Activated T-helper 2 cell treated with anti-CD3 and anti-CD28 coated beads, Interferon-gamma antibody, Interleukin-2, Interleukin-4, amounts not matched to agents 10 μg/mL and 5 μg/mL and 100 μg/mL, durations not matched to agents 14 hours and 24 hours and 36 hours (primary cell): ENCODE measurements around the gene ACTR1A. TPM values are rescaled to one million over a fixed set of nuclear protein-coding genes. Genes with fewer than 3 reads are reported as not detected.
"Not testable (repeated sequence)": the region's sequence is repeated elsewhere in the genome, so short reads cannot be mapped to it uniquely, and the experiment has no call there.

Experiments
- DNase-seq: peaks from one replicate; pipeline ENCODE4 v3.0.0; 2021; ENCODE audit warnings: low spot score
- H3K27ac Mint-ChIP-seq: one replicate; pipeline ENCODE4 v1.8.0; 2021; ENCODE audit warnings: mixed read lengths
- H3K27me3 Mint-ChIP-seq: one replicate; pipeline ENCODE4 v1.8.0; 2021; ENCODE audit warnings: low read depth, mixed read lengths
- H3K36me3 Mint-ChIP-seq: one replicate; pipeline ENCODE4 v1.8.0; 2021; ENCODE audit warnings: low read depth, mixed read lengths
- H3K4me1 Mint-ChIP-seq: one replicate; pipeline ENCODE4 v1.8.0; 2021; ENCODE audit warnings: low read depth, mixed read lengths
- H3K4me3 Mint-ChIP-seq: one replicate; pipeline ENCODE4 v1.8.0; 2021; ENCODE audit warnings: low read depth, mild to moderate bottlenecking, moderate library complexity, mixed read lengths
- H3K9me3 Mint-ChIP-seq: one replicate; pipeline ENCODE4 v1.8.0; 2021; ENCODE audit warnings: mixed read lengths
- intact Hi-C: fragments of 100-400 bp; cut with micrococcal nuclease; formaldehyde crosslinking; loops from one replicate; pipeline ENCODE4 v1.15.1; 2023
- total RNA-seq: library from RNA; stranded (reverse); gene quantifications from 2 replicates; pipeline ENCODE4 v1.2.3, GENCODE V29; 2022

The ACTR1A gene
- total RNA-seq, 1 donor from 2014 or later, result 69.7 TPM

DNA sequence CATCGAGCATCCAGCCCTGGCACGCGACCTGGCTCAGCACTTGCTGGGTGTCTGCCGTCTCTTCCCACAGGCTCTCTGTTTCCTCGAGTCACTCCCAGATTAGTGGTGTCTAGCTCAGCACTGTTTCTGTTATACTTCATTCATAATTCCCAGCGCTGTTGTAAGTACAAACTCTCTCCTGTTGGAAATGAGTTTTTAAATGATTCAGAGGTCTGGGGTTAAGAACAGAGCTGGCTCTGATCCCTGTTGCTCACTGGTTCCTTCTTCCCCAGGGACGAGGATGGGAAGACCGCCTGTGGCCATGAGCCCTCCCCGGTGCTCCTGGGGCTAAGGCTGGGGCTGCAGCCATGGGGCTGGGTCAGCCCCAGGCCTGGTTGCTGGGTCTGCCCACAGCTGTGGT is 33.8 kb downstream of the ACTR1A start:
- no peak for DNase-seq
- Mint-ChIP-seq H3K4me3 (no peak overlapping the region), H3K27me3 (no peaks in the 10 kb centered on the region), H3K4me1 (peaks cover 6% of the 10 kb centered on the region), H3K27ac (no peak overlapping the region), H3K36me3 (no peaks in the 10 kb centered on the region), H3K9me3 (no peaks in the 10 kb centered on the region)
- intact Hi-C loops, result no loop called here

DNA sequence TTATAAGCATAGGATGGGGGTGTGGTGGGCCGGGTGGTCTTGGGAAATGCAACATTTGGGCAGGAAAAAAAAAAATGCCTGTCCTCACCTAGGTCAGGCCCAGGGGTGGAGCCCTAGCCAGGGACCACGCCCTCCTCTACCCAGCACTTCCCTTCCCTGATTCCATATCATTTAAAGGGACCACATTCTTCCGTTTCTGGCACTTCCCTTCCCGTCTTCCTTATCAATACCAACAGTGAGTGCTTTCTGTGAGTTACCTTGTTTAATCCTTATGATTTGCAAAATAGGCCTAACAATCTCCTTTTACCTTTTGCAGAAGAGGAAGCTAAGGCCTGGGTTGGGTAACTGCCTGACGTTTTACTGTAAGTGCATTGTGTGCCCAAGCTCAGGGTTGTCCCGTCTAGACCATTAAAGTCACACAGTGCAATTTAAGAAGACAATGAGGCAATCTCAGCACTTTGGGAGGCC is 34.5 kb downstream of the ACTR1A start:
- H3K27ac Mint-ChIP-seq, result no peak overlapping the region
- H3K36me3 Mint-ChIP-seq, result no peaks in the 10 kb centered on the region
- no peak overlapping the region for H3K4me3 Mint-ChIP-seq
- peaks cover 2% of the 10 kb centered on the region for H3K4me1 Mint-ChIP-seq
- no peaks in the 10 kb centered on the region for H3K27me3 Mint-ChIP-seq
- H3K9me3 Mint-ChIP-seq, result no peaks in the 10 kb centered on the region
- intact Hi-C loops, result no loop called here
- DNase-seq, result no peak

DNA sequence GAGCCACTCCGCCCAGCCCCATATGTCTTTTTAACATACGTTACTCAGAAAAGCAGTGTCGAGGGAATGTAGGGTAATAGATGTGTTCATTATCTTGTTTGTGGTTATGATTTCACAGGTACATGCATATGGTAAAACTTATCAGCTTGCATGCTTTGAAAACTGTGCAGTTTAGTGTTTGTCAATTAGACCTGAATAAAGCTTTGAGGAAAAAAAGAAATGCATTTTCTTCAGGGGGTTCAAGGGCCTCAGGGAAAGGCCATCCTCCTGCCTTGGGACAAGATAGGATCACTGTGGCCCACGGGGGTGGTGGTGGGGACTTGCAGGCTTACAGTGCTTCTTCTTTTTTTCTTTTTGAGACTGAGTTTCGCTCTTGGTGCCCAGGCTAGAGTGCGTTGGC is 35.2 kb downstream of the ACTR1A start:
- Mint-ChIP-seq H3K27me3 (no peaks in the 10 kb centered on the region), H3K4me3 (no peak overlapping the region), H3K4me1 (peaks cover 8% of the 10 kb centered on the region), H3K9me3 (no peaks in the 10 kb centered on the region), H3K36me3 (no peaks in the 10 kb centered on the region), H3K27ac (no peak overlapping the region)
- intact Hi-C loops, result no loop called here
- no peak for DNase-seq

DNA sequence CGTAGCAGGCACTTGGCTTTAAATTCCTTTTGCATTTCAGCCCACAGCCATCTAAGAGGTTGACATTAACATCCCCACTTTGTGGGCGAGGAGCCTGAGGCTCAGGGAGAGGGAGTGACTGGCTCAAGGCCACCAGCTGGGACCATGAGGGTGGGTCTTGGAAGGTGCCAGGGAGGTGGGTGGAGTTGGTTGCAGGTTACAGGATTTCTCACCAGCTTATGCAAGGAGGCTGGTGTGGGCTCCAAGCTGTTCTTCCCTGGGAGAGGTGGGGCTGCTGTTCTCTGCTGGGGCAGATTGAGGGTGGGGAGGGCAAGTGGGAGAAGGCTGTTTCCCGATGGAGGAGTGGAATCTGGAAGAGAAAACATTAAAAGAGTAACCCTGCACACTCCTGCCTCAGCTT is 37.0 kb downstream of the ACTR1A start:
- Mint-ChIP-seq H3K4me1 (peaks cover 23% of the 10 kb centered on the region), H3K36me3 (no peaks in the 10 kb centered on the region), H3K27me3 (no peaks in the 10 kb centered on the region), H3K9me3 (no peaks in the 10 kb centered on the region), H3K27ac (no peak overlapping the region), H3K4me3 (no peak overlapping the region)
- intact Hi-C loops, result no loop called here
- DNase-seq, result no peak

- Mint-ChIP-seq H3K9me3 (no peaks in the 10 kb centered on the region), H3K4me1 (peaks cover 24% of the 10 kb centered on the region), H3K4me3 (no peak overlapping the region), H3K27ac (no peak overlapping the region), H3K27me3 (no peaks in the 10 kb centered on the region), H3K36me3 (no peaks in the 10 kb centered on the region)
- intact Hi-C loops, result loop anchor here (5.0 kb wide), 1 partner anchor 42 kb away; the partner anchor contains the start of gene FBXL15
- DNase-seq, result no peak
Observed at GRCh38 chr10:102463983-102464382, 38.5 kb downstream of the ACTR1A start.

GRCh38 chr10:102462512-102463054 is 39.9 kb downstream of the ACTR1A start:
- H3K27ac Mint-ChIP-seq, result no peak overlapping the region
- no peaks in the 10 kb centered on the region for H3K36me3 Mint-ChIP-seq
- H3K9me3 Mint-ChIP-seq, result no peaks in the 10 kb centered on the region
- DNase-seq, result no peak
- H3K27me3 Mint-ChIP-seq, result no peaks in the 10 kb centered on the region
- intact Hi-C loops, result loop anchor here (5.0 kb wide), 1 partner anchor 40 kb away; the partner anchor contains the start of gene FBXL15
- H3K4me1 Mint-ChIP-seq, result peaks cover 24% of the 10 kb centered on the region
- H3K4me3 Mint-ChIP-seq, result peak overlapping the region; percentile 57

- H3K4me1 Mint-ChIP-seq, result peaks cover 24% of the 10 kb centered on the region
- H3K27ac Mint-ChIP-seq, result peak overlapping the region; percentile 85
- peak overlapping the region; percentile 90 for H3K4me3 Mint-ChIP-seq
- intact Hi-C loops, result loop anchor here (1.0 to 5.0 kb wide), 4 partner anchors 8 to 41 kb away; partner anchors contain the start of genes ACTR1A, CUEDC2, FBXL15 and SUFU
- H3K36me3 Mint-ChIP-seq, result no peaks in the 10 kb centered on the region
- peak; percentile 88 for DNase-seq
- H3K27me3 Mint-ChIP-seq, result no peaks in the 10 kb centered on the region
- no peaks in the 10 kb centered on the region for H3K9me3 Mint-ChIP-seq
Observed at GRCh38 chr10:102461187-102462054, 41.1 kb downstream of the ACTR1A start.

DNA sequence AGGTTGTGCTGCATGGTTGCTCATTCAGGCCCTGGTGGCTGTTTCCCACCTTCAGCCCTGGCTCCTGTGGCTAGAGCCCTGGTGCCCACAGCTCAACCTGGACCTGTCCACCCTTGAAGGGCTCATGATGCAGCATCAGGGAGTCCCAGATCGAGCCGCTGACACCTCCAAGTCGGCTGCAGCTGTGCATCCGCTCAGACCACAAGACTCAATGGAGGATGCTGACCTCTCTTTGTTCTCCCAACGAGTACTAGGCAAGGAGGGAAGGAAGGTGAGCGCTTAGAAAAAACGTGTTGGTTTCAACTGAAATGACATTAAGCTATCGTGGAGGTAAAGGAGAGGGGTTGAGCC is 41.7 kb downstream of the ACTR1A start:
- Mint-ChIP-seq H3K4me3 (peak overlapping the region; percentile 90), H3K4me1 (peaks cover 24% of the 10 kb centered on the region), H3K27me3 (no peaks in the 10 kb centered on the region), H3K36me3 (peaks cover 1% of the 10 kb centered on the region), H3K9me3 (no peaks in the 10 kb centered on the region), H3K27ac (peak overlapping the region; percentile 85)
- intact Hi-C loops, result loop anchor here (1.0 to 5.0 kb wide), 4 partner anchors 8 to 42 kb away; partner anchors contain the start of genes ACTR1A, CUEDC2, FBXL15 and SUFU
- DNase-seq, result no peak

DNA sequence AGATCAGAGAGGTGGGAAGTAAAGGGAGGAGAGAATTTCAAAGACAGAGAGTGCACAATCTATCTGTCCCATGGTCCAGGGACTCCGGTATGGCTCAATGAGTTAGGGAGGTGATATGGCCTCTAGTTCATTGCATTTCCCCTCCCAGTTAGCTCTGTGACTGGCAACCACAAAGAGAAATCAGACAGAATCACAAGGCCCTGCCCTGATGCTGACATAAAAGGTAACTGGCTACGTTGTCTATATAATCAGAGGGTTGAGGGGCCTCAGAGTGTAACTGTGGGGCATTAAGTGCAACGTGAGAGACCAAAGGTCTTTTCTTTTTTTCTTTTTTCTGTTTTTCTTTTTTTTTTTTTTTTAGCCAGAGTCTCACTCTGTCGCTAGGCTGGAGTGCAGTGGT is 43.9 kb downstream of the ACTR1A start:
- Mint-ChIP-seq H3K9me3 (no peaks in the 10 kb centered on the region), H3K4me1 (peaks cover 23% of the 10 kb centered on the region), H3K4me3 (no peak overlapping the region), H3K27ac (no peak overlapping the region), H3K27me3 (no peaks in the 10 kb centered on the region), H3K36me3 (peaks cover 6% of the 10 kb centered on the region)
- intact Hi-C loops, result no loop called here
- no peak for DNase-seq

DNA sequence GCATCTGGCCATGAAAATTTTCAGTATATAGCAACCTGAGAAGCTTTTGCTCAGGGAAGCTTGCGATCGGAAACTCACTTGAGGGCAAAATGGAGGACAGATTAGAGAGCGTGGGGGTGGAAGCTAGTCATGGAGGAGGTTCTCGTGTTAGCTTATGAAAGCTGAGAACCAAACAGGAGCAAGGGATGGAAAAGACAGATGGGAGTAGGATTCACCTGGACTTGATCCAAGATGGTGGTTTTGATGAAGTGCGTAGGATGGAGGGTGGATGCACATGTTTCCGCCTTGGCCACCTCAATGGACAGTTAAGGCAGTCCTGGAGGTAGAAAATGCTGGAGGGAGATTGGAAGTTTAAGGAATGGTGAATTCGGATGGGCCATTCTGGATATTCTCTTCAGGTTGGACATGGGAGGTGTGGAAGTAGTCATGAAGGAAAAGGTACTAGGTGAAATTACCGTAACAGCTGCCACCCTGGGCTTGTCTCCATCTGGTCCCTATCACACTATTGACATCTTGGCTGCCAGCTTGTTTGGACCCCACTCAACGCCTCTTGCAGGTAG is 44.8 kb downstream of the ACTR1A start:
- intact Hi-C loops, result no loop called here
- H3K4me1 Mint-ChIP-seq, result peaks cover 26% of the 10 kb centered on the region
- no peak overlapping the region for H3K4me3 Mint-ChIP-seq
- no peaks in the 10 kb centered on the region for H3K9me3 Mint-ChIP-seq
- no peaks in the 10 kb centered on the region for H3K27me3 Mint-ChIP-seq
- no peak for DNase-seq
- H3K27ac Mint-ChIP-seq, result no peak overlapping the region
- peaks cover 11% of the 10 kb centered on the region for H3K36me3 Mint-ChIP-seq

- DNase-seq, result no peak
- H3K9me3 Mint-ChIP-seq, result no peaks in the 10 kb centered on the region
- H3K36me3 Mint-ChIP-seq, result peaks cover 26% of the 10 kb centered on the region
- no peaks in the 10 kb centered on the region for H3K27me3 Mint-ChIP-seq
- no peak overlapping the region for H3K4me3 Mint-ChIP-seq
- peaks cover 22% of the 10 kb centered on the region for H3K4me1 Mint-ChIP-seq
- intact Hi-C loops, result no loop called here
- H3K27ac Mint-ChIP-seq, result no peak overlapping the region
Observed at GRCh38 chr10:102455893-102456471, 46.5 kb downstream of the ACTR1A start.

GRCh38 chr10:102454662-102455487 is 47.6 kb downstream of the ACTR1A start:
- DNase-seq, H3K9me3 Mint-ChIP-seq, intact Hi-C loops, H3K27me3 Mint-ChIP-seq, H3K4me3 Mint-ChIP-seq, H3K27ac Mint-ChIP-seq: not testable (repeated sequence)
- Mint-ChIP-seq H3K36me3 (peaks cover 26% of the 10 kb centered on the region), H3K4me1 (peaks cover 16% of the 10 kb centered on the region)
